Measurements from ENCODE around the gene HSDL1.

- TF ChIP-seq YY1 (IDR thresholded peaks at IDR 0.05; ENCODE audit: extremely low read depth, insufficient replicate concordance, low read depth, low read length) (no peak), SRF (IDR thresholded peaks at IDR 0.05; ENCODE audit: low read depth) (no peak), CTCF (IDR thresholded peaks at IDR 0.05 in 2 of 3, conservative IDR thresholded peaks at IDR 0.05 in 1 of 3; ENCODE audit: borderline replicate concordance in 1 of 3, insufficient read depth in 1 of 3, low read depth in 2 of 3, low read length in 2 of 3) (no peak), CEBPB (IDR thresholded peaks at IDR 0.05; ENCODE audit: low read depth) (no peak), POLR2A (IDR thresholded peaks at IDR 0.05; ENCODE audit: borderline replicate concordance, extremely low read depth, insufficient read depth, insufficient read length) (no peak), EZH2 (IDR thresholded peaks at IDR 0.05) (no peak), ELF1 (IDR thresholded peaks at IDR 0.05; ENCODE audit: borderline replicate concordance, low read depth) (no peak), EZH2phosphoT487 (IDR thresholded peaks at IDR 0.05; ENCODE audit: borderline replicate concordance) (no peak), REST (IDR thresholded peaks at IDR 0.05; ENCODE audit: low read depth) (no peak)
Observed at GRCh38 chr16:84131117-84131516, 13.9 kb downstream of the HSDL1 start.

Measured in HCT116 (cell line).